ENCODE measurements around the gene GJA1. TPM values are rescaled to one million over a fixed set of nuclear protein-coding genes. Genes with fewer than 3 reads are reported as not detected.

GJA1 gene
- polyA plus RNA-seq, 2 of the 4 experiments (the other 2 are of a cell fraction): 87.4 to 170 TPM

GRCh38 chr6:121403964-121404363, 31.5 kb upstream of the GJA1 start (continued):
- TF ChIP-seq TP53 (CRISPR knock-in tag; IDR thresholded peaks at IDR 0.05): no peak
- TF ChIP-seq ZC3H11A (IDR thresholded peaks at IDR 0.05): no peak
- no peak for TF ChIP-seq KDM5A (IDR thresholded peaks at IDR 0.05)
- no peak for TF ChIP-seq CHD4 (IDR thresholded peaks at IDR 0.05; ENCODE audit: borderline replicate concordance)
- TF ChIP-seq CBX8 (IDR thresholded peaks at IDR 0.05): no peak

DNA sequence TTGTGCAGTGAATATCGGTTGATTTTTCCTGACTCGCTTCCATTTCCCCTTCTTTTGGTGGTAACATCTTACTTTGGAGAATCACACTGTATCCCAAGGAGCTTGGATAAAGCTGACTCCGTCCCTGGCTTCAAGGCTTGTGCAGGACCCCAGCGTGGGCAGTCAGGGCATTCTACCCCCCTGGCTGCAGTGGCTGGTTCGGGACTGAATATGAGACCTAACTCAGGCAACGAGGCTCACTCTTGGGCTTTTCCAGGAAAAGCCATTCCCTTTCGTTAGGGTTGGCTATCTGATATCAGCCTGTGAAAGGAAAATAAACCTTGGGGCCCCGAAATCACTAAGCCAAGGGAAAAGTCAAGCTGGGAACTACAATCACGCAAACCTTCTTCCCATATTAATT, 30.1 kb upstream of the GJA1 start:
- no peak for ATAC-seq
- POLR2A ChIA-PET: no interaction called here
- CTCF ChIA-PET: no interaction called here

GRCh38 chr6:121408321-121408720, 27.1 kb upstream of the GJA1 start:
- DNase-seq (ENCODE audit: low read depth in 1 of 2, low spot score in 1 of 2): no peak
- no peak for TF ChIP-seq RAD21 (conservative IDR thresholded peaks at IDR 0.05 in 1 of 2, IDR thresholded peaks at IDR 0.05 in 1 of 2)
- TF ChIP-seq NPAS2 (CRISPR knock-in tag; IDR thresholded peaks at IDR 0.05; ENCODE audit: borderline replicate concordance): no peak
- no peak for TF ChIP-seq CEBPB (IDR thresholded peaks at IDR 0.05)
- no peak for TF ChIP-seq HEYL (CRISPR knock-in tag; IDR thresholded peaks at IDR 0.05)
- TF ChIP-seq CHD2 (IDR thresholded peaks at IDR 0.05; ENCODE audit: low read length, partially characterized antibody): no peak
- TF ChIP-seq HOXB5 (CRISPR knock-in tag; IDR thresholded peaks at IDR 0.05): no peak
- TF ChIP-seq RFX5 (IDR thresholded peaks at IDR 0.05): no peak
- TF ChIP-seq CBX8 (IDR thresholded peaks at IDR 0.05): no peak
- TF ChIP-seq RCOR1 (IDR thresholded peaks at IDR 0.05; ENCODE audit: low read depth, low read length): no peak
- TF ChIP-seq ESRRA (IDR thresholded peaks at IDR 0.05; ENCODE audit: borderline replicate concordance, low read length): no peak
- TF ChIP-seq ZFP36 (IDR thresholded peaks at IDR 0.05; ENCODE audit: borderline replicate concordance, partially characterized antibody): no peak
- TF ChIP-seq ZSCAN20 (CRISPR knock-in tag; IDR thresholded peaks at IDR 0.05): no peak
- no peak for TF ChIP-seq SREBF2 (IDR thresholded peaks at IDR 0.05)
- TF ChIP-seq, protein P1, sequence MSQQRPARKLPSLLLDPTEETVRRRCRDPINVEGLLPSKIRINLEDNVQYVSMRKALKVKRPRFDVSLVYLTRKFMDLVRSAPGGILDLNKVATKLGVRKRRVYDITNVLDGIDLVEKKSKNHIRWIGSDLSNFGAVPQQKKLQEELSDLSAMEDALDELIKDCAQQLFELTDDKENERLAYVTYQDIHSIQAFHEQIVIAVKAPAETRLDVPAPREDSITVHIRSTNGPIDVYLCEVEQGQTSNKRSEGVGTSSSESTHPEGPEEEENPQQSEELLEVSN (IDR thresholded peaks at IDR 0.05; ENCODE audit: borderline replicate concordance, low read depth): no peak
- TF ChIP-seq, protein P2, sequence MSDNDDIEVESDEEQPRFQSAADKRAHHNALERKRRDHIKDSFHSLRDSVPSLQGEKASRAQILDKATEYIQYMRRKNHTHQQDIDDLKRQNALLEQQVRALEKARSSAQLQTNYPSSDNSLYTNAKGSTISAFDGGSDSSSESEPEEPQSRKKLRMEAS (IDR thresholded peaks at IDR 0.05): no peak
- no peak for TF ChIP-seq SMC3 (IDR thresholded peaks at IDR 0.05)
- no peak for TF ChIP-seq REST (IDR thresholded peaks at IDR 0.05)

More for the DNA sequence above, 30.1 kb upstream of the GJA1 start:
- no peak overlapping the region for H3K4me3 ChIP-seq
- DNase-seq (ENCODE audit: low read depth in 1 of 2, low spot score in 1 of 2): no peak
- FAIRE-seq: no peak
- WGBS (ENCODE audit: missing lambda C conversion rate): 55% methylated on average over 7 of the region's 9 CpGs
- H3K27ac ChIP-seq: no peak overlapping the region
- no peaks in the 10 kb centered on the region for H3K9me3 ChIP-seq
- TF ChIP-seq RFX5 (IDR thresholded peaks at IDR 0.05): no peak
- TF ChIP-seq MAFK (IDR thresholded peaks at IDR 0.05; ENCODE audit: partially characterized antibody): no peak
- TF ChIP-seq ATOH8 (CRISPR knock-in tag; IDR thresholded peaks at IDR 0.05; ENCODE audit: low read depth): no peak
- TF ChIP-seq, protein P3, sequence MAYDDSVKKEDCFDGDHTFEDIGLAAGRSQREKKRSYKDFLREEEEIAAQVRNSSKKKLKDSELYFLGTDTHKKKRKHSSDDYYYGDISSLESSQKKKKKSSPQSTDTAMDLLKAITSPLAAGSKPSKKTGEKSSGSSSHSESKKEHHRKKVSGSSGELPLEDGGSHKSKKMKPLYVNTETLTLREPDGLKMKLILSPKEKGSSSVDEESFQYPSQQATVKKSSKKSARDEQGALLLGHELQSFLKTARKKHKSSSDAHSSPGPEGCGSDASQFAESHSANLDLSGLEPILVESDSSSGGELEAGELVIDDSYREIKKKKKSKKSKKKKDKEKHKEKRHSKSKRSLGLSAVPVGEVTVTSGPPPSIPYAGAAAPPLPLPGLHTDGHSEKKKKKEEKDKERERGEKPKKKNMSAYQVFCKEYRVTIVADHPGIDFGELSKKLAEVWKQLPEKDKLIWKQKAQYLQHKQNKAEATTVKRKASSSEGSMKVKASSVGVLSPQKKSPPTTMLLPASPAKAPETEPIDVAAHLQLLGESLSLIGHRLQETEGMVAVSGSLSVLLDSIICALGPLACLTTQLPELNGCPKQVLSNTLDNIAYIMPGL (CRISPR knock-in tag; IDR thresholded peaks at IDR 0.05; ENCODE audit: borderline replicate concordance): no peak
- TF ChIP-seq NFE2L2 (conservative IDR thresholded peaks at IDR 0.05; ENCODE audit: low read length): no peak
- no peak for TF ChIP-seq EP300 (IDR thresholded peaks at IDR 0.05)
- TF ChIP-seq SREBF2 (IDR thresholded peaks at IDR 0.05): no peak
- no peak for TF ChIP-seq TP53 (CRISPR knock-in tag; IDR thresholded peaks at IDR 0.05)
- TF ChIP-seq NPAS2 (CRISPR knock-in tag; IDR thresholded peaks at IDR 0.05; ENCODE audit: borderline replicate concordance): no peak
- TF ChIP-seq, protein P4, sequence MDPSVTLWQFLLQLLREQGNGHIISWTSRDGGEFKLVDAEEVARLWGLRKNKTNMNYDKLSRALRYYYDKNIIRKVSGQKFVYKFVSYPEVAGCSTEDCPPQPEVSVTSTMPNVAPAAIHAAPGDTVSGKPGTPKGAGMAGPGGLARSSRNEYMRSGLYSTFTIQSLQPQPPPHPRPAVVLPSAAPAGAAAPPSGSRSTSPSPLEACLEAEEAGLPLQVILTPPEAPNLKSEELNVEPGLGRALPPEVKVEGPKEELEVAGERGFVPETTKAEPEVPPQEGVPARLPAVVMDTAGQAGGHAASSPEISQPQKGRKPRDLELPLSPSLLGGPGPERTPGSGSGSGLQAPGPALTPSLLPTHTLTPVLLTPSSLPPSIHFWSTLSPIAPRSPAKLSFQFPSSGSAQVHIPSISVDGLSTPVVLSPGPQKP (IDR thresholded peaks at IDR 0.05; ENCODE audit: low read depth, low read length): no peak
- TF ChIP-seq RAD21 (conservative IDR thresholded peaks at IDR 0.05 in 1 of 2, IDR thresholded peaks at IDR 0.05 in 1 of 2): no peak
- no peaks in the 10 kb centered on the region for H3K4me1 ChIP-seq
- no peak overlapping the region for H3K4me2 ChIP-seq

More at GRCh38 chr6:121408321-121408720, 27.1 kb upstream of the GJA1 start:
- FAIRE-seq (no peak), ATAC-seq (no peak)
- Histone ChIP-seq H3K4me2 (no peak overlapping the region), H3K4me1 (no peaks in the 10 kb centered on the region), H3K27ac (no peak overlapping the region), H3K4me3 (no peak overlapping the region), H3K9me3 (no peaks in the 10 kb centered on the region)
- WGBS (ENCODE audit: missing lambda C conversion rate): 79% methylated on average over 19 of the region's 19 CpGs
- CTCF ChIA-PET: interaction anchor here (1.0 kb wide), 1 partner anchor 7 kb away, joined by 3 read pairs; no protein-coding TSS in a partner anchor
- POLR2A ChIA-PET: no interaction called here

Data from A549 (cell line).